Measurements from ENCODE around the gene USP34. TPM values are rescaled to one million over a fixed set of nuclear protein-coding genes. Genes with fewer than 3 reads are reported as not detected.
A peak's percentile ranks its signal among the peaks of the same experiment; 100 is the strongest.

USP34 gene
- total and polyA plus RNA-seq, 8 donors, result 86.5 to 191 (median 158) TPM

GRCh38 chr2:61439241-61440002 is 31.5 kb downstream of the USP34 start:
- DNase-seq, result peak in 3 of 4 donors; percentile 56 to 86 (median 85)

GRCh38 chr2:61438670-61439069 is 32.2 kb downstream of the USP34 start:
- Histone ChIP-seq H3K4me1 (peaks cover 0 to 77% of the 10 kb centered on the region in 2 donors), H3K27ac (peak overlapping the region in 1 of 2 donors; percentile 34), H3K9me3 (no peaks in the 10 kb centered on the region), H3K36me3 (no peaks in the 10 kb centered on the region), H3K4me3 (no peak overlapping the region), H3K27me3 (no peaks in the 10 kb centered on the region)
- ATAC-seq (no peak), DNase-seq (no peak)
- intact Hi-C loops (cut with DNase I), result no loop called here
- TF ChIP-seq CTCF (IDR thresholded peaks at IDR 0.05), result no peak

More at GRCh38 chr2:61439241-61440002, 31.5 kb downstream of the USP34 start:
- no peaks in the 10 kb centered on the region for H3K36me3 ChIP-seq
- H3K4me3 ChIP-seq, result no peak overlapping the region
- H3K4me1 ChIP-seq, result peaks cover 0 to 73% of the 10 kb centered on the region in 2 donors
- no peaks in the 10 kb centered on the region for H3K9me3 ChIP-seq
- TF ChIP-seq CTCF (IDR thresholded peaks at IDR 0.05), result no peak
- H3K27me3 ChIP-seq, result no peaks in the 10 kb centered on the region
- intact Hi-C loops (cut with DNase I), result no loop called here
- H3K27ac ChIP-seq, result peak overlapping the region in 1 of 2 donors; percentile 34
- ATAC-seq, result peak; percentile 92

- ATAC-seq, result no peak
- Histone ChIP-seq H3K9me3 (no peaks in the 10 kb centered on the region), H3K36me3 (no peaks in the 10 kb centered on the region), H3K4me3 (no peak overlapping the region), H3K27ac (no peak overlapping the region), H3K4me1 (peaks cover 0 to 87% of the 10 kb centered on the region in 2 donors), H3K27me3 (no peaks in the 10 kb centered on the region)
- intact Hi-C loops (cut with DNase I), result no loop called here
- TF ChIP-seq CTCF (IDR thresholded peaks at IDR 0.05), result no peak
- no peak for DNase-seq
Observed at GRCh38 chr2:61437170-61437569, 33.7 kb downstream of the USP34 start.

GRCh38 chr2:61436092-61436491 is 34.8 kb downstream of the USP34 start:
- no peaks in the 10 kb centered on the region for H3K27me3 ChIP-seq
- no peaks in the 10 kb centered on the region for H3K9me3 ChIP-seq
- peak overlapping the region in 1 of 2 donors; percentile 34 for H3K27ac ChIP-seq
- no peaks in the 10 kb centered on the region for H3K36me3 ChIP-seq
- intact Hi-C loops (cut with DNase I), result no loop called here
- ATAC-seq (peak; percentile 14), DNase-seq (no peak)
- H3K4me3 ChIP-seq, result no peak overlapping the region
- TF ChIP-seq CTCF (IDR thresholded peaks at IDR 0.05), result no peak
- peaks cover 0 to 92% of the 10 kb centered on the region in 2 donors for H3K4me1 ChIP-seq

GRCh38 chr2:61435291-61435690 is 35.6 kb downstream of the USP34 start:
- no peak overlapping the region for H3K4me3 ChIP-seq
- intact Hi-C loops (cut with DNase I), result no loop called here
- H3K9me3 ChIP-seq, result no peaks in the 10 kb centered on the region
- DNase-seq, result no peak
- peaks cover 0 to 84% of the 10 kb centered on the region in 2 donors for H3K4me1 ChIP-seq
- H3K27ac ChIP-seq, result peak overlapping the region in 1 of 2 donors; percentile 61
- H3K36me3 ChIP-seq, result no peaks in the 10 kb centered on the region
- no peak for ATAC-seq
- no peaks in the 10 kb centered on the region for H3K27me3 ChIP-seq
- no peak for TF ChIP-seq CTCF (IDR thresholded peaks at IDR 0.05)

Measured in left lung (tissue), 10 donors.